ENCODE measurements around the gene CDC42SE2. TPM values are rescaled to one million over a fixed set of nuclear protein-coding genes. Genes with fewer than 3 reads are reported as not detected.

The CDC42SE2 gene
- total RNA-seq, 1 donor from 2014 or later, result 19.4 TPM

GRCh38 chr5:131357739-131358561 lies 94.1 kb downstream of the CDC42SE2 start:
- H3K36me3 ChIP-seq, result peaks cover 0 to 12% of the 10 kb centered on the region in 2 donors
- H3K9me3 ChIP-seq, result no peaks in the 10 kb centered on the region
- H3K27me3 ChIP-seq, result no peaks in the 10 kb centered on the region
- no peak overlapping the region for H3K27ac ChIP-seq
- intact Hi-C loops (cut with DNase I), result no loop called here
- H3K4me1 ChIP-seq, result no peaks in the 10 kb centered on the region
- TF ChIP-seq POLR2AphosphoS5 (IDR thresholded peaks at IDR 0.05; ENCODE audit: insufficient read depth in 1 of 2, low read depth in 1 of 2), result no peak
- TF ChIP-seq POLR2A (IDR thresholded peaks at IDR 0.05), result no peak
- H3K4me3 ChIP-seq, result no peak overlapping the region
- no peak for DNase-seq (ENCODE audit: extremely low spot score in 2 of 2)

DNA sequence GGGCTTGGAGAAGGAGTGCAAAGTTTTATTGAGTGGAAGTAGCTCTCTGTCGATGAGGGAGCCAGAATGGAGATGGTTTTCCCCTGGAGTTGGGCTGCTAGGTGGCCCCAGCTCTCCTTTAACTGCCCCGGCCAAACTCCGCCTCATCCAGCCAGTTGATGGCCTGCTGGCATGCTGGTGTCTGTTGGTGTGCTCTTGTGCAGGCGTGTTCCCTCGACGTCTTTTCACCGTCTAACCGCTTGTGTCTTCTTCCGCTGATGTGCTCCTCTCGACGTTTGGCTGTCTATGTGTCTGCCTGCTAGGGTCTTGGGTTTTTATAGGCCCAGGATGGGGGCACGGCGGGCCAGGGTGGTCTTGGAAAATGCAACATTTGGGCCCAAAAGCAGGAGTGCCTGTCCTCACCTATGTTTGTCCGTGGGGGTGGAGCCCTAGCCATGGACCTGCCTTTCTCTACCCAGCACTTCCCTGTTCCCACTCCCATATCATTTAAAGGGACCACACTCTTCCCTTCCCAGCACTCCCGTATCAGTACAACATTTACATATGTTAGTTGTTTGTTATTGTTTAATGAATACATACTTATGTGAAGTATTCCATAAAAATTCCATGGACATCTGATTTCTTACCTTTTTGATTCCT lies 97.9 kb downstream of the CDC42SE2 start:
- Histone ChIP-seq H3K27ac (no peak overlapping the region), H3K27me3 (no peaks in the 10 kb centered on the region), H3K9me3 (no peaks in the 10 kb centered on the region), H3K4me3 (no peak overlapping the region), H3K4me1 (no peaks in the 10 kb centered on the region), H3K36me3 (peaks cover 0 to 12% of the 10 kb centered on the region in 2 donors)
- no peak for DNase-seq (ENCODE audit: extremely low spot score in 2 of 2)
- intact Hi-C loops (cut with DNase I), result no loop called here
- TF ChIP-seq, protein P1, sequence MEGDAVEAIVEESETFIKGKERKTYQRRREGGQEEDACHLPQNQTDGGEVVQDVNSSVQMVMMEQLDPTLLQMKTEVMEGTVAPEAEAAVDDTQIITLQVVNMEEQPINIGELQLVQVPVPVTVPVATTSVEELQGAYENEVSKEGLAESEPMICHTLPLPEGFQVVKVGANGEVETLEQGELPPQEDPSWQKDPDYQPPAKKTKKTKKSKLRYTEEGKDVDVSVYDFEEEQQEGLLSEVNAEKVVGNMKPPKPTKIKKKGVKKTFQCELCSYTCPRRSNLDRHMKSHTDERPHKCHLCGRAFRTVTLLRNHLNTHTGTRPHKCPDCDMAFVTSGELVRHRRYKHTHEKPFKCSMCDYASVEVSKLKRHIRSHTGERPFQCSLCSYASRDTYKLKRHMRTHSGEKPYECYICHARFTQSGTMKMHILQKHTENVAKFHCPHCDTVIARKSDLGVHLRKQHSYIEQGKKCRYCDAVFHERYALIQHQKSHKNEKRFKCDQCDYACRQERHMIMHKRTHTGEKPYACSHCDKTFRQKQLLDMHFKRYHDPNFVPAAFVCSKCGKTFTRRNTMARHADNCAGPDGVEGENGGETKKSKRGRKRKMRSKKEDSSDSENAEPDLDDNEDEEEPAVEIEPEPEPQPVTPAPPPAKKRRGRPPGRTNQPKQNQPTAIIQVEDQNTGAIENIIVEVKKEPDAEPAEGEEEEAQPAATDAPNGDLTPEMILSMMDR (IDR thresholded peaks at IDR 0.05), result no peak
- TF ChIP-seq POLR2A (IDR thresholded peaks at IDR 0.05) (no peak), POLR2AphosphoS5 (IDR thresholded peaks at IDR 0.05; ENCODE audit: insufficient read depth in 1 of 2, low read depth in 1 of 2) (no peak)

DNA sequence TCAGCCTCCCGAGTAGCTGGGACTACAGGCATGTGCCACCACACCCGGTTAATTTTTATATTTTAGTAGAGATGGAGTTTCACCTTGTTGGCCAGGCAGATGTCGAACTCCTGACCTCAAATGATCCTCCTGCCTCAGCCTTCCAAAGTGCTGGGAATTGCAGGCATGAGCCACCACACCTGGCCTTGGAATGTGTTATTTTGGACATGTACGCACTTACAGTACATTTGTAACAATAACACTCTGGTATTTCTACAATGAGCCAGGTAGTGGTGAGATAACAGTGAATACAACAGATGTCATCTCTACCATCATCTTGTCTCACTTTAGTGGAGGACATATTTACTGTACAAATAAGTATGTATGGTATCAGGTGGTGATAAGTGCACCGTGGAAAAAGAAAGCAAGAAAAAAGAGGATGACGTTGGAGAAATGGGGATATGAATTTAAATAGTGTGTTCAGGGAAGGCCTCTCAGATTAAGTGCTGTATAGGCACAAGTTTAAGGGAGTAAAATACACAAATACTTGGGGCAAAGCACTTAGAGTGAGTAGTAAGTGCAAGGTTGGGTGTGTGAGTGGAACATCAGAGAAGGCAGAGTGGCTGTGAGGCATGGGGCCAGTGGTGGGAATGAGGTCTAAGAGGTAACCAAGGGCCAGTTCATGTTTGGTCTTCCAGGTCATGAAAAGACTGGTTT lies 100.1 kb downstream of the CDC42SE2 start:
- DNase-seq (ENCODE audit: extremely low spot score in 2 of 2), result no peak
- intact Hi-C loops (cut with DNase I), result no loop called here
- TF ChIP-seq POLR2A (IDR thresholded peaks at IDR 0.05) (no peak), POLR2AphosphoS5 (IDR thresholded peaks at IDR 0.05; ENCODE audit: insufficient read depth in 1 of 2, low read depth in 1 of 2) (no peak)
- TF ChIP-seq, protein P1 (IDR thresholded peaks at IDR 0.05), result no peak
- no peak overlapping the region for H3K4me3 ChIP-seq
- H3K4me1 ChIP-seq, result no peaks in the 10 kb centered on the region
- H3K27ac ChIP-seq, result no peak overlapping the region
- no peaks in the 10 kb centered on the region for H3K27me3 ChIP-seq
- H3K9me3 ChIP-seq, result no peaks in the 10 kb centered on the region
- H3K36me3 ChIP-seq, result peaks cover 0 to 12% of the 10 kb centered on the region in 2 donors

DNA sequence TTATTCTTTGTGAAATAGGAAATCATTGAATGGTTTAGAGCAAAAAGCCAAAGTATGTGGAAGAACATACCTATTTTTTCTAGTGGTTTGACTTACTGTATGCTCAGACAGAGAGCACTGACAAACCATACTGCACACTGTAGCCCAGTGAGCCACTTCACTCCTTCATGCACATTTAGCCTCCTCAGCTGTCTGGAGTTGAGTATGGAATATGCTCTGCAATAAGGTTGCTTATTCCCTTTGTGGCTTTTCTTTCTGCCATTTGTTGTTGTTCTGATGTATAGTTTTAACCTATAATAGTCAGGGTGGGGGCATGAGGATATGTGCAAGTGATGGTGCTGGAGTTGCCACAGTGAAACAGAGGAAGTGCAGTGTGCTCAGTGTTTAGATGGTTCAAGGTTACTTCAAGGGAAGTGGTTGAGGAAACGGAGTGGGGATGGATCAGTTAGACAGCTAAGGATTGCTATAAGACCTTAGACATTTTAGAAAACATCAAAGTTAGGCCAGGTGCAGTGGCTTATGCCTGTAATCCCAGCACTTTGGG lies 100.7 kb downstream of the CDC42SE2 start:
- Histone ChIP-seq H3K36me3 (peaks cover 0 to 12% of the 10 kb centered on the region in 2 donors), H3K9me3 (no peaks in the 10 kb centered on the region), H3K4me3 (no peak overlapping the region), H3K27me3 (no peaks in the 10 kb centered on the region), H3K4me1 (no peaks in the 10 kb centered on the region), H3K27ac (no peak overlapping the region)
- intact Hi-C loops (cut with DNase I), result no loop called here
- no peak for DNase-seq (ENCODE audit: extremely low spot score in 2 of 2)
- no peak for TF ChIP-seq POLR2AphosphoS5 (IDR thresholded peaks at IDR 0.05; ENCODE audit: insufficient read depth in 1 of 2, low read depth in 1 of 2)
- TF ChIP-seq, protein P1 (IDR thresholded peaks at IDR 0.05), result no peak
- TF ChIP-seq POLR2A (IDR thresholded peaks at IDR 0.05), result no peak

DNA sequence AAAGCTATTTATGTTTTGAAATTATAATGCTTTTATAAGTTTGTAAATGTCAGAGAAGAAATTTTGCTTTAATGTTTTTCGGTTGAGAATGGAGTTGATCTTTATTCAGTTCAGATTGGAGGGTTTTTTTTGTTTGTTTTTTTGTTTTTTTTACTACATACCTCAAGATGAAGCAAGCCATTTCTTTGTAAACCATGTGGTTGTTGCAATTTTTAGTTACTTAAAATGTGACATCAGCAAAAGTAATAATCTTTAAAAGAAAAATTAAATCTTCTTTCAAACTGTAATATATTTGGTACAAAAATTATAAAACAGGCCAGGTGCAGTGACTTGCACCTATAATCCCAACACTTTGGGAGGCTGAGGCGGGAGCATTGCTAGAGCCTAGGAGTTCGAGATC lies 102.6 kb downstream of the CDC42SE2 start:
- Histone ChIP-seq H3K4me1 (no peaks in the 10 kb centered on the region), H3K9me3 (no peaks in the 10 kb centered on the region), H3K4me3 (no peak overlapping the region), H3K36me3 (peaks cover 0 to 3% of the 10 kb centered on the region in 2 donors), H3K27ac (no peak overlapping the region), H3K27me3 (no peaks in the 10 kb centered on the region)
- no peak for DNase-seq (ENCODE audit: extremely low spot score in 2 of 2)
- TF ChIP-seq POLR2A (IDR thresholded peaks at IDR 0.05) (no peak), POLR2AphosphoS5 (IDR thresholded peaks at IDR 0.05; ENCODE audit: insufficient read depth in 1 of 2, low read depth in 1 of 2) (no peak)
- TF ChIP-seq, protein P1 (IDR thresholded peaks at IDR 0.05), result no peak
- intact Hi-C loops (cut with DNase I), result no loop called here
